BE2C (cell line): ENCODE measurements around the gene PTPRG.

ENCODE experiments used
- DNase-seq: peaks from one replicate; pipeline ENCODE4 v3.0.0-alpha.2; 2020
- H3K27me3 ChIP-seq: fragments of 250-450 bp; sonication (Bioruptor Pico); 2 replicates; pipeline ENCODE4 v1.5.1; 2020; ENCODE audit warnings: mild to moderate bottlenecking
- H3K36me3 ChIP-seq: fragments of 250-450 bp; sonication (Bioruptor Pico); 2 replicates; pipeline ENCODE4 v1.5.1; 2020; ENCODE audit warnings: mild to moderate bottlenecking
- H3K4me1 ChIP-seq: fragments of 250-450 bp; sonication (Bioruptor Pico); 2 replicates; pipeline ENCODE4 v1.5.1; 2020
- H3K4me3 ChIP-seq: 2 replicates; pipeline ENCODE4 v1.5.1; 2011; ENCODE audit warnings: low read depth, low read length
- H3K9me3 ChIP-seq: fragments of 250-450 bp; sonication (Bioruptor Pico); 2 replicates; pipeline ENCODE4 v1.5.1; 2020
- TF ChIP-seq, protein P1 (sequence below): IDR thresholded peaks from 2 replicates; pipeline ENCODE4 v1.5.1; 2012; ENCODE audit warnings: mild to moderate bottlenecking, low read depth, low read length

PTPRG gene

GRCh38 chr3:61772456-61772855 is 211.1 kb downstream of the PTPRG start:
- no peak overlapping the region for H3K4me3 ChIP-seq
- H3K27me3 ChIP-seq, result peaks cover 6% of the 10 kb centered on the region; the same call in 1 of the 2 replicates
- H3K36me3 ChIP-seq, result no peaks in the 10 kb centered on the region
- TF ChIP-seq, protein P1, sequence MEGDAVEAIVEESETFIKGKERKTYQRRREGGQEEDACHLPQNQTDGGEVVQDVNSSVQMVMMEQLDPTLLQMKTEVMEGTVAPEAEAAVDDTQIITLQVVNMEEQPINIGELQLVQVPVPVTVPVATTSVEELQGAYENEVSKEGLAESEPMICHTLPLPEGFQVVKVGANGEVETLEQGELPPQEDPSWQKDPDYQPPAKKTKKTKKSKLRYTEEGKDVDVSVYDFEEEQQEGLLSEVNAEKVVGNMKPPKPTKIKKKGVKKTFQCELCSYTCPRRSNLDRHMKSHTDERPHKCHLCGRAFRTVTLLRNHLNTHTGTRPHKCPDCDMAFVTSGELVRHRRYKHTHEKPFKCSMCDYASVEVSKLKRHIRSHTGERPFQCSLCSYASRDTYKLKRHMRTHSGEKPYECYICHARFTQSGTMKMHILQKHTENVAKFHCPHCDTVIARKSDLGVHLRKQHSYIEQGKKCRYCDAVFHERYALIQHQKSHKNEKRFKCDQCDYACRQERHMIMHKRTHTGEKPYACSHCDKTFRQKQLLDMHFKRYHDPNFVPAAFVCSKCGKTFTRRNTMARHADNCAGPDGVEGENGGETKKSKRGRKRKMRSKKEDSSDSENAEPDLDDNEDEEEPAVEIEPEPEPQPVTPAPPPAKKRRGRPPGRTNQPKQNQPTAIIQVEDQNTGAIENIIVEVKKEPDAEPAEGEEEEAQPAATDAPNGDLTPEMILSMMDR, result no peak
- no peaks in the 10 kb centered on the region for H3K4me1 ChIP-seq
- H3K9me3 ChIP-seq, result no peaks in the 10 kb centered on the region
- DNase-seq, result no peak

GRCh38 chr3:61774279-61774890 is 213.0 kb downstream of the PTPRG start:
- no peak for DNase-seq
- Histone ChIP-seq H3K4me1 (no peaks in the 10 kb centered on the region), H3K27me3 (peaks cover 6% of the 10 kb centered on the region; the same call in 1 of the 2 replicates), H3K36me3 (no peaks in the 10 kb centered on the region), H3K9me3 (no peaks in the 10 kb centered on the region), H3K4me3 (no peak overlapping the region)
- TF ChIP-seq, protein P1, result no peak

- Histone ChIP-seq H3K36me3 (no peaks in the 10 kb centered on the region), H3K4me3 (no peak overlapping the region), H3K9me3 (no peaks in the 10 kb centered on the region), H3K27me3 (peaks cover 18% of the 10 kb centered on the region), H3K4me1 (no peaks in the 10 kb centered on the region)
- no peak for DNase-seq
- TF ChIP-seq, protein P1, result no peak
Measured at GRCh38 chr3:61776390-61776789, 215.0 kb downstream of the PTPRG start.

DNA sequence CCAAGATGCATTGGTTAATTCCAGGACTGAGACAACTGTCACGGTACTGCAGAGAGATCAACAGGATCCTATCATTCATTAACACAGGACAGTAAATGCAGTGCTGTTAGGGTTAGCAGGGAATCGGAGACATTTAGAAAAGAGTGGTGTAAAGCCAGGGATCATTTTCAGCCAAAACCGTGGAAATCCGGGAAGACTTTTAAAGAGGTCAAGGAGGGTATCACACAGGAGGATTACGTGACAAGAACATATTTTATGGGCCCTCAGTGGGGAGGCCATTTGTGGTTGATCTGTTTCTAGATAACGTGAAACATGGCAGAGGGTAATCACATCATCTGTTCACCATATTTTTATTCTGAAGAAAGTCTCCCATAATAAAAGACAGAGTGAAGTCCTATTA is 216.1 kb downstream of the PTPRG start:
- H3K36me3 ChIP-seq, result no peaks in the 10 kb centered on the region
- no peaks in the 10 kb centered on the region for H3K4me1 ChIP-seq
- no peaks in the 10 kb centered on the region for H3K9me3 ChIP-seq
- TF ChIP-seq, protein P1, result no peak
- no peak for DNase-seq
- peaks cover 22% of the 10 kb centered on the region for H3K27me3 ChIP-seq
- no peak overlapping the region for H3K4me3 ChIP-seq

GRCh38 chr3:61778095-61778494 is 216.7 kb downstream of the PTPRG start:
- Histone ChIP-seq H3K4me1 (no peaks in the 10 kb centered on the region), H3K4me3 (no peak overlapping the region), H3K9me3 (no peaks in the 10 kb centered on the region), H3K36me3 (no peaks in the 10 kb centered on the region), H3K27me3 (peaks cover 20% of the 10 kb centered on the region)
- TF ChIP-seq, protein P1, result peak; percentile 15; the same call in 1 of the 2 replicates
- DNase-seq, result no peak

DNA sequence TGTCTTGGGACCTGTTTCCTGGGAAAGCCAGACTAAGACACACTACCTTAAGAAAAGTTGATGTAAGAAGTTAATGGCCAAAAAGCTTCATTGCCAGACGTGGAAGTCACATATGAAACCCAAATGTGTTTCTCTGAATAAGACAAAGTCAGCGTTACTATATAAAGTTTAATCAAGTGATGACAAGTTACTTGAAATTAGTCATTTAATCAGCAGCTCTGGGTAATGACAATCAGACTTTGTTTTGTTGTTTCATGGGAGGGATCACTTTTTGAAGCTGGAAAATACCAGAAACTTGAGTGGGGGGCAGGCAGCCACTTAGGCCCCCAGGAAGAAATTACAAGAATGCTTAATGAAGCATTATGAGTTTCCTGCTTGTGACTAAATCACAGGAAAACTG is 218.6 kb downstream of the PTPRG start:
- Histone ChIP-seq H3K36me3 (no peaks in the 10 kb centered on the region), H3K4me3 (no peak overlapping the region), H3K9me3 (no peaks in the 10 kb centered on the region), H3K4me1 (no peaks in the 10 kb centered on the region), H3K27me3 (peaks cover 17% of the 10 kb centered on the region)
- TF ChIP-seq, protein P1, result no peak
- no peak for DNase-seq
